Measurements from ENCODE around the gene TLN1.

Gene TLN1

DNA sequence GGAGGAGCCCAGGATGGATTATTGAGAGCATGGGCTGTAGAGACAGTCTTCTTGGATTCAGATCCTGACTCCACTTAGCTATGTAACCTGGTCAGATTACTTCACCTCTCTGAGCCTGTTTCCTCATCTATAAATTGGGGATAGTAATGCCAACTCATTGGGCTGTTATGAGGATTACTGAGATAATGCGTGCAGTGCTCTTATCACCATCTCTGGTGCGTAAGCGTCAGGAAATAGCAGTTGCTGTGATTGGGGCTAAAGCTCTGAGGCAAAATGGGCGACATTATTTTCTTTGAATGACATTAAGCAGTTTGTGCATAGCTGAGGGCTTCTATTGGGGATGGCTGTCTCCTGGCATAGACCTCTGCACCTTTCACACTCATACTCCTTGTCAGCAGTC, 23.1 kb upstream of the TLN1 start:
- no peak for DNase-seq (ENCODE audit: low read depth)

DNA sequence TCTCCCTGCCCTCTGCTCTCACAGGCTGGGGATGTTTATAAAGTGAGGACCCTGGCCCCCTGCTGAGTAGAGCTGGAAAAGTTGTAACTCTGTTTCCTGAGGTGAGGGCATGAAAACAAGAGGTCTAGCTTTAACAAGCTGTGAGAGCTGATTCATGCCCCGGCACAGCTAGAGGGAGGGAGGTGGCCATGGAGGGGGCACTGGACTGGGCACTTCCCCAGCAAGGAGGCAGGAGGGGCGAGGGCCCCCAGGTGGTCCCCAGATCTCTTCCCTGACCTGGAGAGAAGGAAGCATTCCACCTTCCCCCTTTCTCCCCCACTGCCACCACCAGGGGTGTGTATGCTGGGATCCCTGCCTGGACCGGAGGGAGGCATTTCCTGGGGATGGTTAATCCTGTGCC, 22.3 kb upstream of the TLN1 start, which contains the start of gene MSMP:
MSMP (minus strand) TSS at position 13 of the 400 bp plus-strand sequence. CDS start 147 bp downstream, outside the sequence.
- DNase-seq (ENCODE audit: low read depth) = no peak

DNA sequence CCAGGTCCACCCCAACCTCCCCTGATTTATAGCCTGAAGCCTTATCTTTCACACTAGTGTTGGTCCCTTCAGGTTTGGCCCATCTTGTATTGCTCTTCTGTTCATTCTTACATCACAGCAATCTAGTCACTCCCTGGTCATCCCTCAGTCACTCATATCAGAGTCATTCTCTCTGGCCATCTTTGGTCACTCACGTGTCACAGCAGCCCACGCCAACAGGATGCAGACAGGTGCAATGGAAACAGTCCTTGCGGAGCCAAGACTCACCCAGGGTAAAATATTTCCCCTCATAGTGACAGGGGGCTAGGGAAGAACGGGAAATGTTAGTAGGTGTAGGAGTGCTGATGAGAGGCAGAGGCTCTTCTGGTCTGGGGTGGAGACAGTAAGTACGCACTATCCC, 21.5 kb upstream of the TLN1 start:
- no peak for DNase-seq (ENCODE audit: low read depth)

DNA sequence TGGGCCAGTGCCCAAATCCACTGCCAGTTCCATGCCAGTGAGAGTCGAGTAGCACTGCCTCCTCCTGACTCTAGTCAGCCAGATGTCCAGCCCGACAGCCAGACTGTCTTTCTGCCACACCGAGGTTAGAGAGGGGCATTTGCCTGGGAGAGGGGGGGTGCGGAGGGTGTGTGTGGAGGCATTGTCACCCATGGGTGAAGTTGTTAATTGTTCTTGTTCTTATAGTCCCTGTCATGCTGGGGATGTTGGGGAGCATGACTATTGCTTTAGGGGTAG, 18.2 kb upstream of the TLN1 start:
- no peak for DNase-seq (ENCODE audit: low read depth)

DNA sequence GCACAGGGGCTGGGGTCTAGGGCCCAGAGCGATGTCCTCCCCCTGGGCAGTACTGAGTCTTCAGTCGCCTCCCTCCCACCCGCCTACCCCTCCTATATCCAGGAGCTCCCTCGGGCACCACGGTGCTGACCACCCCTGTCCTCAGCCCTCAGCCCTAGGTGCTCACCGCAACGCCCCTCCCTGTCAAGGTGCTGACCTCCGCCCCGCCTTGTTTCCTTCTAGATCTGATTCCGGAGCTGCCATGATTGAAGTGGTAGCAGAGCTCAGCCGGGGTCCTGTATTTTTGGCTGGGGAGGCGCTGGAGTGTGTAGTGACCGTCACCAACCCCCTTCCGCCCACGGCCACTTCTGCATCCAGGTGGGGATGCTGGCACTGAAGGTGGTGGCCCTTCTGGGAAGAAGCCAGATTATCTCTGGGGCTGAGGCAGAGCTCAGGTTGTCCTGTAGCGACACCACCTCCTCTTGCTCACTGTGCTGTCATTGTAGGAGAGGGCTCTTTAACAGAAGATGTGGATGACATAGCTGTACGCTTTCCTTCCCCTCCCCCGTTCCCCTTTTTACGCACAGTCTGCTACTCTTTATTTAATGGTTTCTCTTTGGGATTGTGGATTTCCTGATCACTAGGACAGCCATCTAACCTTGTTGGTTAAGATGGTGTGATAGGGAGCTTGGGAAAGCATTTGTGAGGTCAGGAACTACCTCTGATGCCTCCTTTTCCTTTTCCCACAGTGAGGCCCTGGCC, 17.7 kb upstream of the TLN1 start:
- no peak for DNase-seq (ENCODE audit: low read depth)

DNA sequence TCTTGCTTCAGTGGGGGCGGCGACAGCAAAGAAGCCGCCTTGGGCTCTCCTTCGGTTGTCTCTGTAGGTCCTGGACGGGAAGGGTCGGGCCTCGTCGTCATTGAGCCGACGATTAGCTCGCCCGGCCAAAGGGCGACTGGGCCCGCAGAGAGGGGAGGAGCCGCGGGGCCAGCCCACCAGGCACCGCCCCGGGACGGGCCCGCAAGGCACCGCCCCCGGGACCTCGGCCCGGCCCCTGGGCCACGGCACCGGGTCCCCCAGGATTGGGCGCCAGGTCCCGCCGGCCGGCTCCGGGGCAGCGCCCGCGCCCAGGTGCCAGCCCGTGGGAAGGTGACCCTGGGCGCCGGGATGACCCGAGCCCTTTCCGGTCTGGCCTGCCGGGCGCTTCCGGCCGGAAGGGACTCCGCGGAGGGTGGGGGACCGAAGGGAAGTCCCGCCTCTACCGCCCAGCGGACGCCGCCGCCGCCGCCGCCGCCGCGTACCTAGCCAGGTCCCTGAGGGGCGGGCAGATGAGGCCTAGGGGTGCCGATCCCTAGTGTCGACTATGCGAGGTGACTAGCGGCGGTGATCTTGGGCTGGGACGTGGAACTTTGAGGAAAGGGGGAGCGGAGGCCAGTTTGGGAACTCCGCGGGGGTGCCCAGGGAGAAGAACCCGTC, 17.0 kb upstream of the TLN1 start, which contains the start of the genes GBA2 and RGP1:
GBA2 (minus strand) TSS at position 371 of the 657 bp plus-strand sequence. CDS start 524 bp downstream, outside the sequence.
RGP1 (plus strand) TSS at position 430 of the 657 bp plus-strand sequence. CDS start 469 bp downstream, outside the sequence.
- no peak for DNase-seq (ENCODE audit: low read depth)

DNA sequence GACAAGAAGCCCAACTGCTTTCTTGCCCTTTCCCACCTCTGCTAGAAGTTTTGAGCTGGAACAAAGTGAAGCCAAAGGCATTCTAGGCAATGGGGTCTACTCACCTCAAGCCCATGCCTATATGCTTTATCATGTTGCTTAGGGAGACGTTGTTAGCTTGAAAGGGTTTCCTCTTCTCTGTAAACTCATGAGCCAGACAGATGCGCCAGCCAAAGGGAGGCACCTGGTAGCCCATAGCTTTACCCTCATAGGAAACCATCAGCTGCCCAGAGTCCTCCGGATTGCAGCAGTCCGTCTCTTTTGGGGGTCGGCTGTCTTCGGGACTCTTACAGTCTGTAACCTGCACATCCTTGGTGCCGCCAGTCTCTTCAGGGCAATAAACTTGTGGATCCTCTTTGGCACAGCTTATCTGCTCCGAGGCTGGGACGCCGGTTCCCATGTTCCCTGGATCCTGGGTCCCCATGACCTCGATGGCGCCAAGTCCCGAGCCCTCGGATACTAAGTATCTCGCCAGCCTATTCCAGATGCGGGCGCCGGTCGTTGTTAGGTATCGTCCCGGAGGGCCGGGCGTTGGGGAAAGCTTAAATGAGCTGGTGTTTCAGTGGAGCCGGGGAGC, 16.4 kb upstream of the TLN1 start:
- no peak for DNase-seq (ENCODE audit: low read depth)

DNA sequence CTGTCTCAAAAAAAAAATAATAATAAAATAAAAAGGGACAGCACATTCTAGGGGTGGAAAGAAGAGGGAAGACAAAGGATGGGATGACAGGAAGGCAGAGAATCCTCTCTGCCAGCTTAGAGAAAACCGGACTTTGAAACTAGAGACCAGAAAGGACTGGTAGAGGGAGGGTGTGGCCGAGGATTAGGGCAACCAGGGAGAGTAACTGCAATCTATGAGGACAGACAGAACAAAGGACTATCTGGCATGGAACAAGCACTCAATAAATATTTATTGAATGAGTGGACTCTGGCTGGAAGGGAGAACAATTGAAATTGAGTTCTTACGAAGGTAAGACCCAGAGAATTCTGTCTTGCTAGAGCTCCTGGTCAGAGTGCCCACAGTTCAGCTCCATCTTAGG, 14.6 kb upstream of the TLN1 start:
- no peak for DNase-seq (ENCODE audit: low read depth)

DNA sequence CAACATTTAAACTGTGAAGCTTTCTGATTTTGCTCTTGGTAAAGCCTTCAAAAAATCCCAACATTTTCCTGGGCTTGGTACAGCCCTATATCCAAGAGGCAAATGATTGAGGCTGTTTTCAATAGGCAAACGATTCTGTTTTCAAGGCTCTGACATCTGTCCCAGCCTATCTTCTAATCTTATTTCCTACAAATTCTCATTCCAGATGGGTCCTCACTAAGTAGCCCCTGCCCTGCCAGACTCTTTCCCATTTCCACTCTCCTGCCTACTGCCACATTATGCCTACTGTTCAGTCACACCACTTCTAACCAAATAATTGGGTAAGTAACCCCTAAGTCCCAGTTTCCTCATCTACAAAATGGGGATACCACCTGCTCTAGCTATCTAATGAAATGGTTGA, 13.6 kb upstream of the TLN1 start:
- DNase-seq (ENCODE audit: low read depth) = no peak

DNA sequence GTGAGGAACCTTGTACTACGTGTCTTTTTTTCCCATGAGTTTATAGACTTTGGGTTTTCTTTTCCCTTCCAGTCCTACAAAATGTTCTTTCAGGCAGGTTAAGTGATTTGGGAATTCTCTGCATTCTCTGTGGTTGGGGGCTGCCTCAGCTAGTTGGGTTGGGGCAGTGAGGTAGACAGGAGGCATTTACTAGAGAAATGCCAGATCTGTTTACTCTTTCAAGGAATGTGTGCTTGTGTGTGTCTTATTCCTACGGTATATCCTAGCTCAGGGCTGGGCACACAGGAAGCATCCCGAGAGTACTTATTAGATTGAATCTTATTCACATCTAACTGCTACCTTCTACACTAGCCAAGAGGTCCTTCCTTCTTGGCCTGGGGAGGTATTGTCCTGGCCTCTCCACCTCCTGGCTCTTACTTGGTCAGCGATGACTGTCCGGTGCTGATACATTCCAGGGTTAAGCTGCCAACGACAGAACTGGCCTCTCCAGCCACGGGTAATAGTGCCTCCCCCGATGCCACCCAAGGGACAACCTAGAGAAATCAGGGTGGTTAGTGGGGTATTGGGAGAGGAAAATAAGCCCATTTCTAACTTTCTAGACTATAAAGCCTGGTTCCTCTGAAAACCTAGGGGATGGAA, 12.0 kb upstream of the TLN1 start:
- DNase-seq (ENCODE audit: low read depth) = no peak

DNA sequence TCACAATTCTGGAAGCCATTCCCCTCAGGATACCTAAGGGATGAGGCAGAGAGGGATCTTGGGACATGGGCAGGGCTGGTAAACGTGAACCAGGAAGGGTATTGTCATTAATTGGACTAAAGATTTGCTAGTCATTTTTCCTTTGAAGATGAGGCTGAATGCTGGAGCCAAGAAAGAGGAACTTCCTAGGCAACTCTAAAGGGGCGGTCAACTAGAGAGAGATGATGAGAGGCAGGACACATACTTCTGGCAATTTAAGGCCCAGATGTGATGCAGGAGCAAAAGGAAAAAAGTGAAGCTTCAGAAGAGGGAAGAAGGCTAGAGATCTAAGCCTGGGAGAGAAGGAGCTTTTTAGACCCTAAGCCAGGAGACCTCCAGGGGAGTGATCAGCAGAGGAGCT, 11.5 kb upstream of the TLN1 start:
- DNase-seq (ENCODE audit: low read depth) = no peak

DNA sequence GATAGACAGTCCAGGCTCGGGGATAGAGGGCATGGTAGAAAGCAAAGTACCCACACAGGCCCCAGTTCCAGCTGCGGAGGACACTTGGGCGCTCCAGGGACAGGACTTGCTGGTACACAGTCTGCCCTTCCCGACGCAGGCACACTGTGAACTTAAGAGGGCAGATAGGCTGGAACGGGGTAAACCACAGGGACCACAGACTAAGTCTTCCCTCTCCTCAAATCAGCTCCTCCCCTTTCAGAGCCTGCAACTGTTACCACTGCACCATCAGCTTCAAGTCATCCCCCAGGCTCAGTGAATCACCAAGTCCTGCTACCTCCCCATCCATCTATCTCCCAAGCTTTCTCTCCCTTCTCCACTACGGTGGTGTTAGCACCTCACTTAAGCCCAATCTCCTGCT, 9.7 kb upstream of the TLN1 start:
- DNase-seq (ENCODE audit: low read depth) = no peak

DNA sequence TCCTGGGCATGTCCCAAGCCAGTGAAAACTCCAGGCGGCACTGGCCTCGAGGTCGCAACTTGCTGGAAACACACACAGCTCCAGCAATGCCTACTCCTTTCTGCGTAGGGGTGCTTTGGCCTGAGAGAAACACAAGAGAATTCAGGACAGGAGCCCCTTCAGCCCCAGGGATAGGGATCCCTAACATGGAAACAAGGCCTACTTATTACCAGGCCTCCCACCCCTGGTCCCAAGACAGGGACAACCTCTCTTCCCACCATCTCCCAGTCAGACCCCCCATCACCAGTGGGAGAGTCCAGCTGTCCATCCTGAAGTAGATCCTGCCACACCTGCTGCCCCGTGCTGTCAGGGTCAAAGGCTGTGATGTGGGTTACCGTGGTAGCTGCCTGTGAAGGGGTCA, 8.2 kb upstream of the TLN1 start:
- no peak for DNase-seq (ENCODE audit: low read depth)

DNA sequence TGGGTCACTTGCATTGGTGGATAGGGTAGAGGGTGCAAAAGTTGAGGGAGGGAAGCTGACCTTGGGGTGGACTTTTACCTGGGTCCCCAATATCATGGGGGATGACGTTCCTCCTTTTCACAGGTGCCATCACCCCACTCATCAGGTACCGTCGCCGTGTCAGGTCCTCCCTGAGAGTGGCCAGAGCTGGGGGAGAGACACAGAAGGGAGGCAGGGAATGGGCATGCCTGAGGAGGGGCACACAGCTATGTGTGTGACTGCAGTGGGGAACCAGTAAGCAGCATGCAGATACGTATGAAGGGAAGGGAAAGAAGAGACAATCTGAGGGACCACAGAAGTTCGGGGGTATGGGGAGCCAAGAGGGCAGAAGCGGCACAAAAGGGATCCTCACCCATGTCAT, 6.9 kb upstream of the TLN1 start:
- no peak for DNase-seq (ENCODE audit: low read depth)

DNA sequence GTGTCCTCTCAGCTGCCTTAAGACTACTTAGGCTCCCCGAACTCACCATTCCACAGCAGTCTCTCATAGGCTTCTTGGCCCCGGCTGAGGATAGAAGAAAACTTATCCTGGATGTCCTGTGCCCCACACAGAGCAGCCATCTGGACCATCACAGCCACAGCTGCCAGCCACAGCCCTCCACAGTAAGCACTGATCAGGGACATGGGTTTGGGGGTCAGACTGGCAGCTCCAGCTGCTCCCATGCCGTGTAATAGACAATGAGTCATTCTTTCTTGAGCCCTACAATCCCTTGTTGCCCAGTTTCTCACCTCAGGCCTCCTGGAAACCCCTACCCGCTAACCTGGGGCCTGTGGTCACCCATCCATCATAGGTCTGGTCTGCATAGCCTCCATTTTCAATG, 6.2 kb upstream of the TLN1 start:
- DNase-seq (ENCODE audit: low read depth) = no peak

DNA sequence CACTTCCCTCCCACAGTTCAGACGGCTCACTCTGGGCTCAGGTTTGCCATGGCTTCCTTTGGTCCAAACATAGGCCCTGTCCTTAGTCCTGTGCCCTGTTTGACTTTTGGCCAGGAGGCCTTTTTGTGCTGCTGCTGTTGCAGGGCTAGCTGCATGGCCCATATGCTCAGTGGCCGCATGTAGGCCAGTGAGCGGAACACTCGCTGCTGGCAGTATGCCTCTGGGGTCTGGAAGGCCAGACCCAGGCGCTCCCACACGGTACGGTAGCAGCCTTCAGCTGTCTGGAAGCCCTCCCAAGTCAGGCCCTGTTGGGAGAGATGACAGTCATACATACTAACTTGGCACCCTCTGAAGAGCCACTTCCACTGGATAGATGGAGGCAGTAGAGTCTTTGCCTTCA, 5.1 kb upstream of the TLN1 start:
- no peak for DNase-seq (ENCODE audit: low read depth)

DNA sequence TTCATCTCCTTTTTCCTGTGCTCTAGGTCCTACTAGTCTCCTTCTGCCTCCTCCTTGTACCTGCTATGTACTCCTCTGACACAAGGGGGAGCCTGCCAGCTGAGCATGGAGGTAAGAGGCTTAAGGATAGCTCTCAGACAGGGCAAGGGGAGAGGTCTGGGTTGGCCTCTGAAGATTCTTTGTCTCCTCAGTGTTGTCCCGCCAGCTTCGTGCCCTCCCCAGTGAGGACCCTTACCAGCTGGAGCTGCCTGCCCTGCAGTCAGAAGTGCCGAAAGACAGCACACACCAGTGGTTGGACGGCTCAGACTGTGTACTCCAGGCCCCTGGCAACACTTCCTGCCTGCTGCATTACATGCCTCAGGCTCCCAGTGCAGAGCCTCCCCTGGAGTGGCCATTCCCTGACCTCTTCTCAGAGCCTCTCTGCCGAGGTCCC, 4.2 kb upstream of the TLN1 start:
- no peak for DNase-seq (ENCODE audit: low read depth)

DNA sequence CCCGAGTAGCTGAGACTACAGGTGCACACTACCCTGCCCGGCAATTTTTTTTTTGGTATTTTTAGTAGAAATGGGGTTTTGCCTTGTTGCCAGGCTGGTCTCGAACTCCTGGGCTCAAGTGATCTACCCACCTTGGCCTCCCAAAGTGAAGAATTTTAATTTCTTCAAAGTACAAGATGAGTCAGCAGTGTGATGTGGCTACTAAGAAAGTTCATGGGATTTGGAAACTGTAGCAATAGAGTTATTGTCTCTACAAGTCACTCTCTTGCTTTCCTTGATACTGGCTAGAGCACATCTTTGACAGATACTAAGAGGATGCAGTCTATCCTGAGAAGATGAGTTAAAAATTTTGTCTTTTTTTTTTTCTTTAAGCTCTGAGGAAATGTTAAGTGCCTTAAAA, 2.1 kb upstream of the TLN1 start:
- DNase-seq (ENCODE audit: low read depth) = no peak

DNA sequence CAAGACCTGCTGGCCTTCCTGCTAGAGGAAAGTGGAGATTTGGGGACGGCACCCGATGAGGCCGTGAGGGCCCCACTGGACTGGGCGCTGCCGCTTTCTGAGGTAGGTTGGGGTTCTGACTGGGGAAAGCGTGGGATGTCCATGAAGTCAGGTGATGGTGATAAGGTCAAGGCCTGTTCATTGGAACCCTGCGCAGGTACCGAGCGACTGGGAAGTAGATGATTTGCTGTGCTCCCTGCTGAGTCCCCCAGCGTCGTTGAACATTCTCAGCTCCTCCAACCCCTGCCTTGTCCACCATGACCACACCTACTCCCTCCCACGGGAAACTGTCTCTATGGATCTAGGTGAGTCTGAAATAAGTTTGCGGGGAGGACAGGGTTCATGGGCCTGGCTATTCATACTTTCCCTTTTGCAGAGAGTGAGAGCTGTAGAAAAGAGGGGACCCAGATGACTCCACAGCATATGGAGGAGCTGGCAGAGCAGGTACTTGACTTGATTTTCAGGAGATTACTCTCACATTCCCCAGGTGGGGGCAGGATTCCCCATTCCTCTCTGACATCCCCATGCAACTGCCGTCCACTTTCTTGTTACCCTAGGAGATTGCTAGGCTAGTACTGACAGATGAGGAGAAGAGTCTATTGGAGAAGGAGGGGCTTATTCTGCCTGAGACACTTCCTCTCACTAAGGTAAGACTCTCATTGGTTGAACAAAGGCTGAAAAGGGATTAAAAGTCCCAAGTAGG, 976 bp upstream of the TLN1 start:
- no peak for DNase-seq (ENCODE audit: low read depth)

DNA sequence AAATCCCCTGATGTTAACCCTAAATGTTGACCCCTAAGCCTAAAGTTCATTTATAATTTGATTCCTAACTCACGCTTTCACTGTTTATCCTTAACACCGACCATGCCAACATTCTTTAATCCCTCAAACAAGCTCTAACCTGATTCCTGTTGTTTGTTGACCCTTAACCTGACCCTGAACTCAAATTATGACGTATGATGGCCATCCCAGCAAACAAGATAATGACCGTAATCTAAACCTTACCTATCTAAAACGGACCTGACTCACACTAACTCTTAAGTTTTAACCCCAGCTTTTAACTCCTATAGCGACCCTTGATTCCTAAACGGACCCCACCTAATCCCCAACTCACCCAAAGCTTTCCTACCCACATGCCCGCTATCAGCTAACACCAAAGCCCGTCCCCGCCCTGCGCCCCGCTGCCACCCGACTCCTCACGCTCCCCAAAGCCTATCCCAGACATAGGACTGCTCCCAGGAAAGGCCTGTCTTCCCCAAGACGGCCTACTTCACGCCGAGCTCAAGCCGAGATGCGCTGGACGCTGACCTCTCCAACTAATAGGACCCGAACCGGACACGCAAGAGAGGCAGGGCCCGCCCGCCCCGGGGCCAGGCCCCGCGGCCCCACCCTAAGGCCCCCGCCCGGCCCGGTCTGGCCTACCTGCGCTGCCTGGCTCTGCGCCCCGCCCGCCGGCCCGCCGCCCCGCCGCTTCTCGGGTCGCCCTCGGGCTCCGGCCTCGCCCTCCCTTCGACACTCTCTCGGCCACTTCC, 395 bp downstream of the TLN1 start:
- no peak for DNase-seq (ENCODE audit: low read depth)

DNA sequence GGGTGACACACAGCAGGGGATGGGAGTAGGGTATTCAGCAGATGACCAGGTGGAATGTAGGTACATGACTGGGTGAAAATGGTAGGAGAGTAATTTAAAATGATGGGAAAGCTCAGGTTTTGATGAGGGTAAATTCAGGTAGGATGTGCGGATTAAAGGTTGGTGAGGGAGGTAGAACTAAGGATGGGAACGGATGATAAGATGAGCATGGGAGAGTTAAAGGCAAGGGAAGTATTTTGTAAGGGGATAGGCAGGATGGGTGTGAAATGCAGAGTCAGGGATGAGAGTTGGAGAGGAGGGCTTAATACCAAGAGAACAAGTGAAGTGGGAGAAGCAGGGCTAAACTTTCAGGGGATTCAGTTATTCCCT, 1.5 kb downstream of the TLN1 start:
- no peak for DNase-seq (ENCODE audit: low read depth)
